ENCODE data around the gene FLT3. TPM values are rescaled to one million over a fixed set of nuclear protein-coding genes. Genes with fewer than 3 reads are reported as not detected.
A peak's percentile ranks its signal among the peaks of the same experiment; 100 is the strongest.

The FLT3 gene
- total RNA-seq, 5 donors from 2014 or later (not counting 1 experiment from before 2014, with no cell fraction given) = 0.13 to 0.48 (median 0.26) TPM

DNA sequence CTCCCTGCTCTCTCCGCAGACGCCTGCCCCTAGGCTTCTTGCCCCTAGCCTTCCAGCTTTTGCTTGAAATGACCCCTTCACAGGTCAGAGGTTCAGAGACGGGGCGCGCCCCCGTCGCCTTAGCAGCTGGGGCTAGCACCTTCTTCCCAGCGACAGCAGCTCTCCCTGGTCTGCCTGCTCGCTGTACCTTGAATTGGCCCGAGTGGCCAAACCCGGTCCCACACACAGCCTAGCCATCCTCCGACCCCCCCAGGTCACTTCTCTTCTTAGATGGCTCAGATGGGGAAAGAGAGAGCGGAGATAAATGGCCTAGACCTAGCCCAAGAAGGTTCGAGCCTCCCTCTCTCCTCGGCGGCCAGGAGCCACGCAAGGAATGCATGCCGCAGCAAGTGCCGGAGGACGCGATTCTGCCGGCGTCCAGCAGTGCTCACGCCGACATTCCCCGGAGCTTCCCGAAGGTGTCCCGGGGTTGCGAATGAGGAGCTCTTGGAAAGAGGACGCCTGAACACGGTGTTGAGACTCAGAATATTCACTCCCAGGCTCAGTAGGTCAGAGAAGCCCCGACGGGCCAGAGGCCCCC is 132.6 kb downstream of the FLT3 start:
- no peak for ATAC-seq (replicated peaks in 1 of 4)
- Histone ChIP-seq H3K27ac (ENCODE audit: low read length) (no peak overlapping the region), H3K9me3 (no peaks in the 10 kb centered on the region), H3K4me1 (ENCODE audit: control insufficient read depth in 1 of 2, extremely low read depth in 1 of 2, insufficient read depth in 2 of 2, low read length in 2 of 2) (peaks cover 0 to 17% of the 10 kb centered on the region in 2 experiments), H3K36me3 (ENCODE audit: control insufficient read depth in 2 of 2, extremely low read depth in 1 of 2, insufficient read depth in 1 of 2, low read length in 1 of 2) (no peaks in the 10 kb centered on the region), H3K4me3 (ENCODE audit: control insufficient read depth in 1 of 2, extremely low read depth in 1 of 2, low read length in 1 of 2) (no peak overlapping the region), H3K27me3 (replicated peaks in 1 of 2; ENCODE audit: control insufficient read depth in 2 of 2, extremely low read depth in 1 of 2, insufficient read depth in 2 of 2, low read length in 1 of 2) (peaks cover 23 to 87% of the 10 kb centered on the region in 2 experiments)
- DNase-seq = no peak
- Mint-ChIP-seq H3K27ac (peak overlapping the region in 1 of 2 donors; percentile 15), H3K4me1 (peaks cover 22 to 27% (median 25%) of the 10 kb centered on the region in 3 donors), H3K36me3 (no peaks in the 10 kb centered on the region), H3K27me3 (peaks cover 54 to 87% of the 10 kb centered on the region in 2 donors), H3K9me3 (no peaks in the 10 kb centered on the region), H3K4me3 (peak overlapping the region in 2 of 3 donors; percentile 25 to 60)
- ChIA-PET CTCF (interaction anchor here (0.7 to 1.1 kb wide), 2 partner anchors 11 to 18 kb away, joined by 3 read pairs; no protein-coding TSS in a partner anchor), POLR2A (no interaction called here)
- WGBS (ENCODE audit: insufficient coverage) = 9% methylated on average over 27 of the region's 33 CpGs

DNA sequence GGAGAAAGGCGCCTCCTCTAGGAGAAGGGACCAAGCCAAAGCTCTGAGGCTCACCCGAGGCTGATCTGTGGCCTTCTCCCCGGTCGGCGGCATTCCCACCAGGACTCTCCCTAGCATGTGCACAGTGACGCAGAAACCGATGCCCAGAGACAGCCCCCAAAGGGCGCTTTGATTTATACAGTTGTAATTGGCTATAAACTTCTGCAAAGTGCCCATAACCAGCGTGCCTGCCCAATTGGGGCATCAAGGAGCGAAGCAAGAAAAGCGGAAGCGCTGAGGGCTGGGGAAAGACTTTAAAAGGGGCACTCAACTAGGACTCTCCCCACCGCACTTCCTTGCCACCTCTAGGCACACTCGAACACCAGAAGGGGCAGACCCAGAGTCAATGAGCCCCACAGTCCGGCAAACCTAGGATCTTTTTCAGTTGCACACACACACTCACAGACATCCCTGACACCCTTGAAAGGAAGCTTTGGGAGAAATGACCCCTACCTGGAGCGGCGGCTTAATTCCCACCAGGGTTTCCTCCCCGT is 133.1 kb downstream of the FLT3 start:
- DNase-seq (no peak), ATAC-seq (replicated peaks in 1 of 4) (peak in 1 of 4 experiments; percentile 15)
- CTCF ChIA-PET = interaction anchor here (0.7 to 1.1 kb wide), 2 partner anchors 11 to 19 kb away, joined by 3 read pairs; no protein-coding TSS in a partner anchor
- Mint-ChIP-seq H3K27me3 (peaks cover 57 to 86% of the 10 kb centered on the region in 2 donors), H3K27ac (no peak overlapping the region), H3K4me1 (peaks cover 22 to 29% (median 25%) of the 10 kb centered on the region in 3 donors), H3K36me3 (no peaks in the 10 kb centered on the region), H3K9me3 (no peaks in the 10 kb centered on the region), H3K4me3 (peak overlapping the region in 2 of 3 donors; percentile 17 to 60)
- H3K27me3 ChIP-seq (replicated peaks in 1 of 2; ENCODE audit: control insufficient read depth in 2 of 2, extremely low read depth in 1 of 2, insufficient read depth in 2 of 2, low read length in 1 of 2) = peaks cover 23 to 87% of the 10 kb centered on the region in 2 experiments
- no peak overlapping the region for H3K4me3 ChIP-seq (ENCODE audit: control insufficient read depth in 1 of 2, extremely low read depth in 1 of 2, low read length in 1 of 2)
- no peak overlapping the region for H3K27ac ChIP-seq (ENCODE audit: low read length)
- no peaks in the 10 kb centered on the region for H3K9me3 ChIP-seq
- WGBS (ENCODE audit: insufficient coverage) = 0% methylated on average over 9 of the region's 18 CpGs
- POLR2A ChIA-PET = no interaction called here
- H3K4me1 ChIP-seq (ENCODE audit: control insufficient read depth in 1 of 2, extremely low read depth in 1 of 2, insufficient read depth in 2 of 2, low read length in 2 of 2) = peaks cover 0 to 17% of the 10 kb centered on the region in 2 experiments
- H3K36me3 ChIP-seq (ENCODE audit: control insufficient read depth in 2 of 2, extremely low read depth in 1 of 2, insufficient read depth in 1 of 2, low read length in 1 of 2) = no peaks in the 10 kb centered on the region

DNA sequence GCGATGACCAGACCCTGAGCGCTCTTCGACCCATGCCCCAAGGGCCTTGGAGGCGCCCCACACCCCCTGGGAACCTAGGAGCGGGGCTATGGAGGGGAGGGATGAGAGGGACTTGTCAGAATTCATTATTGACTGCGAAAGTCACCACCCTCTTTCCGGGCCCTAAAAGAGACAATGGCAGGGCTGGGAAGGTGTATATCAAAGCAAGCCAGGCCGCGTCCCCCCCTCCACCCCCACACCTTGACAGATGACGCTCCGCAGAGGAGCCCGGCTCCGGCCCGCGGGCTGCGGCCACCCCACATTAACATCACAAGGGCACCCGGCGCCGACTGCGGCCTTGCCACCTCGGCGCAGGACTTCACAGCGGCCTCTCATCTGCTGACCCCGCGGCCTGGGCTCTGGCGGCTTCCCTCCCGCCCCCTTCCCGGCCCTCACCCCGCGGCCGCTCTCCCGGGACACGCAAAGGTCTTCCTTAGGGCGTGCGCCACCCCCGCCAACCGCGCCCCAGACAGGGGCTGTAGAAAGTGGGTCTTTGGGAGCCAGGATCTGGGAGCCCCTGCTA is 133.7 kb downstream of the FLT3 start:
- peak overlapping the region in 1 of 3 donors; percentile 60 for H3K4me3 Mint-ChIP-seq
- CTCF ChIA-PET = no interaction called here
- no peak overlapping the region for H3K27ac Mint-ChIP-seq
- Histone ChIP-seq H3K9me3 (no peaks in the 10 kb centered on the region), H3K4me1 (ENCODE audit: control insufficient read depth in 1 of 2, extremely low read depth in 1 of 2, insufficient read depth in 2 of 2, low read length in 2 of 2) (peaks cover 0 to 17% of the 10 kb centered on the region in 2 experiments), H3K4me3 (ENCODE audit: control insufficient read depth in 1 of 2, extremely low read depth in 1 of 2, low read length in 1 of 2) (no peak overlapping the region), H3K36me3 (ENCODE audit: control insufficient read depth in 2 of 2, extremely low read depth in 1 of 2, insufficient read depth in 1 of 2, low read length in 1 of 2) (no peaks in the 10 kb centered on the region), H3K27ac (ENCODE audit: low read length) (no peak overlapping the region), H3K27me3 (replicated peaks in 1 of 2; ENCODE audit: control insufficient read depth in 2 of 2, extremely low read depth in 1 of 2, insufficient read depth in 2 of 2, low read length in 1 of 2) (peaks cover 23 to 84% of the 10 kb centered on the region in 2 experiments)
- H3K4me1 Mint-ChIP-seq = peaks cover 22 to 32% (median 26%) of the 10 kb centered on the region in 3 donors
- ATAC-seq (replicated peaks in 1 of 4) (no peak), DNase-seq (no peak)
- POLR2A ChIA-PET = no interaction called here
- H3K36me3 Mint-ChIP-seq = no peaks in the 10 kb centered on the region
- H3K9me3 Mint-ChIP-seq = no peaks in the 10 kb centered on the region
- H3K27me3 Mint-ChIP-seq = peaks cover 60 to 86% of the 10 kb centered on the region in 2 donors
- 8% methylated on average over 27 of the region's 38 CpGs for WGBS (ENCODE audit: insufficient coverage)

DNA sequence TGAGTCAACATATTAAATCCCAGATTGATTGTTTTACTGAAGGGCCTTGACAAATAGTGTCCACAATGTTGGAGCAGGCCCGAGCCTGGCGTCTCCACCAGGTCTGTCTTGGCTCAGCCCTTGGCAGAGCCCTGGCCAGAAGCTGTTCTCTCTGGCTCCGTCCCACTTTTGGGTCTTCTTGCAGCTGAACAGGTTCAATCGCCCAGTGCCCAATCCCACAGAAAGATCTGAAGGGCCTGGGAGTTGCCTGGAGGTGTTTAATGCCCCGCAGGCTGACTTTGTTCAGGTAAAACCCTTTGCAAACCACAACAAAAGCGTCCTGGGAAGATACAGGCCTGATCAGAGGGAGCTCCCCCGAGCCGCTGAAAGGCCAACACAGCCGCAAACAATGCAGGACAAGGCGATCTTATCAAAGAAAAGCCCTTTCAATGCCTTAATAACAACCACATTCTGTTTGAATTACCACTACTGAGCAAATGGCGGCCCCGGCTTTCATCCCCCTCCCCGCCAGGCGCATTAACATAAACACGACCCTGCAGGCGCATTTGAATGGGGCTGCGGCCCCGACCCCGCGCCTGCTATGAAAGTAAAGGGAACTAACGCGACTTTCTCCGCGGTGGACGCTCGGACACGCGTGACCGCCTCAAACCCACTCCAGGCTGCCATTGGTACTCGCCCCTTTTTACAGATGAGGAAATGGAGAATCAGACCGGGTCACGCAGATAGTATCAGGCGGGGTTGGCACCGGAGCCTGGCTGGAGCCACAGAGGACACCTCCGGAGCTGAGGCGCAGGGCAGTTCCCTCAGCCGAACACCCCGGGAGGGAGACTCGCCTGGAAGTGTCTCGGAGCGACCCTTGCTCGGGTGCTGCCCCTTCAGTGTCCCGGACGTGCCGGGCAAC is 134.4 kb downstream of the FLT3 start:
- ATAC-seq (replicated peaks in 1 of 4) (no peak), DNase-seq (no peak)
- no peaks in the 10 kb centered on the region for H3K36me3 Mint-ChIP-seq
- WGBS (ENCODE audit: insufficient coverage) = 14% methylated on average over 45 of the region's 45 CpGs
- H3K27ac ChIP-seq (ENCODE audit: low read length) = no peak overlapping the region
- POLR2A ChIA-PET = no interaction called here
- CTCF ChIA-PET = no interaction called here
- H3K4me1 ChIP-seq (ENCODE audit: control insufficient read depth in 1 of 2, extremely low read depth in 1 of 2, insufficient read depth in 2 of 2, low read length in 2 of 2) = peaks cover 0 to 21% of the 10 kb centered on the region in 2 experiments
- no peaks in the 10 kb centered on the region for H3K9me3 ChIP-seq
- H3K36me3 ChIP-seq (ENCODE audit: control insufficient read depth in 2 of 2, extremely low read depth in 1 of 2, insufficient read depth in 1 of 2, low read length in 1 of 2) = no peaks in the 10 kb centered on the region
- peak overlapping the region in 1 of 3 donors; percentile 33 for H3K4me3 Mint-ChIP-seq
- no peak overlapping the region for H3K4me3 ChIP-seq (ENCODE audit: control insufficient read depth in 1 of 2, extremely low read depth in 1 of 2, low read length in 1 of 2)
- no peak overlapping the region for H3K27ac Mint-ChIP-seq
- H3K27me3 Mint-ChIP-seq = peaks cover 55 to 86% of the 10 kb centered on the region in 2 donors
- peaks cover 22 to 35% (median 31%) of the 10 kb centered on the region in 3 donors for H3K4me1 Mint-ChIP-seq
- H3K9me3 Mint-ChIP-seq = no peaks in the 10 kb centered on the region
- peaks cover 21 to 84% of the 10 kb centered on the region in 2 experiments for H3K27me3 ChIP-seq (replicated peaks in 1 of 2; ENCODE audit: control insufficient read depth in 2 of 2, extremely low read depth in 1 of 2, insufficient read depth in 2 of 2, low read length in 1 of 2)

DNA sequence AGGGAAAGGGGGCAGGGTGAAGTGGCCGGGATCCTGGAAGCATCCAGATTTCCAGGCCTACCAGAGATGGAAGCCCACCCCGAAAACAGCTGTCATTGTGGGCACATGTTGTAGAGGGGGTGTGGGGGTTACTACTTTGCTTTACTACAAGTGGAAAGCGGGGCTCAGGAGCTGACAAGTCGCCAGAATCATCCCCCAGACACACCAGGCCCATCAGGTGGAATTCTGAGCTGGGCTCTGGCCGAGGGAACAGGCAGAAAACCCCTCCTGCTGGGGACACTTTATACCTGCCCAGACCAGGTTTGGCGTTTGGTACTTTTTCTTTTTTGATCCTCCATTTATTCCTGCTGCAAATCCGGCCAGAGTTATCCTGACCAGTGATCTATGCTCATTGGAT is 135.0 kb downstream of the FLT3 start:
- ATAC-seq (replicated peaks in 1 of 4) (no peak), DNase-seq (no peak)
- POLR2A ChIA-PET = no interaction called here
- Histone ChIP-seq H3K9me3 (no peaks in the 10 kb centered on the region), H3K4me3 (ENCODE audit: control insufficient read depth in 1 of 2, extremely low read depth in 1 of 2, low read length in 1 of 2) (no peak overlapping the region), H3K27ac (ENCODE audit: low read length) (no peak overlapping the region), H3K27me3 (replicated peaks in 1 of 2; ENCODE audit: control insufficient read depth in 2 of 2, extremely low read depth in 1 of 2, insufficient read depth in 2 of 2, low read length in 1 of 2) (peaks cover 20 to 83% of the 10 kb centered on the region in 2 experiments), H3K36me3 (ENCODE audit: control insufficient read depth in 2 of 2, extremely low read depth in 1 of 2, insufficient read depth in 1 of 2, low read length in 1 of 2) (no peaks in the 10 kb centered on the region), H3K4me1 (ENCODE audit: control insufficient read depth in 1 of 2, extremely low read depth in 1 of 2, insufficient read depth in 2 of 2, low read length in 2 of 2) (peaks cover 0 to 26% of the 10 kb centered on the region in 2 experiments)
- 60% methylated on average over 3 of the region's 7 CpGs for WGBS (ENCODE audit: insufficient coverage)
- Mint-ChIP-seq H3K9me3 (no peaks in the 10 kb centered on the region), H3K36me3 (no peaks in the 10 kb centered on the region), H3K4me3 (no peak overlapping the region), H3K27ac (no peak overlapping the region), H3K27me3 (peaks cover 50 to 80% of the 10 kb centered on the region in 2 donors), H3K4me1 (peaks cover 22 to 34% (median 33%) of the 10 kb centered on the region in 3 donors)
- CTCF ChIA-PET = no interaction called here
